Activated naive CD4-positive, alpha-beta T cell treated with anti-CD3 and anti-CD28 coated beads, Interleukin-2, amount 10 ng/mL, durations not matched to agents 7 days and 5 days (primary cell): ENCODE results near the gene LMO7.
"Not testable (repeated sequence)": the region's sequence is repeated elsewhere in the genome, so short reads cannot be mapped to it uniquely, and the experiment has no call there.

Experiments
- CTCF ChIA-PET: fragments of 350-600 bp; sonication (Branson Sonifier 250); formaldehyde crosslinking; loops from one replicate; lab custom pipeline; 2021; ENCODE audit warnings: antibody characterized with exemption; lab: Charles Lee
- DNase-seq: peaks from one replicate; pipeline ENCODE4 v3.0.0-alpha.2; 2020
- H3K27ac Mint-ChIP-seq: one replicate; pipeline ENCODE4 v1.8.0; 2021; ENCODE audit warnings: mild to moderate bottlenecking, moderate library complexity, mixed read lengths
- H3K27me3 Mint-ChIP-seq: one replicate; pipeline ENCODE4 v1.8.0; 2021; ENCODE audit warnings: mild to moderate bottlenecking, mixed read lengths
- H3K36me3 Mint-ChIP-seq: one replicate; pipeline ENCODE4 v1.8.0; 2021; ENCODE audit warnings: mixed read lengths
- H3K4me1 Mint-ChIP-seq: one replicate; pipeline ENCODE4 v1.8.0; 2021; ENCODE audit warnings: mixed read lengths
- H3K4me3 Mint-ChIP-seq: one replicate; pipeline ENCODE4 v1.8.0; 2021; ENCODE audit warnings: mild to moderate bottlenecking, moderate library complexity, mixed read lengths
- H3K9me3 Mint-ChIP-seq: one replicate; pipeline ENCODE4 v1.8.0; 2021; ENCODE audit warnings: mixed read lengths

LMO7 gene

DNA sequence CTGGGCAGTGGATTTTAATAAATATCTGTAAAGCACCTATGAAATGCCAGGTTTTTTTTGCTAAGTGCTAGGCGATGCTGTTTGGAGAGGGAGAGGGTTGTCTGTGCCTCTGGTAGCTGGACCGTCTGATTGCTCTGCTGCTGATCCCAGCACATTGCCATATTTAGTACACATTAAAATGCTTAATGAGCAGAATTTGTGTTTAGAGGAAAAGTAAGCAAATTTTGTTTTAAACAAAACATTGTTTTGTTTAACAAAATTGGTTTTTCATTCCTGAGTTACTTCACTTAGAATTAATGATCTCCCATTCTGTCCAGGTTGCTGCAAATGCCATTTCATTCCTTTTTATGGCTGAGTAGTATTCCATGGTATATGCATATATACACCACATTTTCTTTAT is 85.2 kb downstream of the LMO7 start:
- Mint-ChIP-seq H3K36me3 (peaks cover 1% of the 10 kb centered on the region), H3K9me3 (no peaks in the 10 kb centered on the region), H3K27me3 (no peaks in the 10 kb centered on the region), H3K4me1 (no peaks in the 10 kb centered on the region), H3K4me3 (no peak overlapping the region), H3K27ac (no peak overlapping the region)
- no peak for DNase-seq
- CTCF ChIA-PET: no interaction called here

DNA sequence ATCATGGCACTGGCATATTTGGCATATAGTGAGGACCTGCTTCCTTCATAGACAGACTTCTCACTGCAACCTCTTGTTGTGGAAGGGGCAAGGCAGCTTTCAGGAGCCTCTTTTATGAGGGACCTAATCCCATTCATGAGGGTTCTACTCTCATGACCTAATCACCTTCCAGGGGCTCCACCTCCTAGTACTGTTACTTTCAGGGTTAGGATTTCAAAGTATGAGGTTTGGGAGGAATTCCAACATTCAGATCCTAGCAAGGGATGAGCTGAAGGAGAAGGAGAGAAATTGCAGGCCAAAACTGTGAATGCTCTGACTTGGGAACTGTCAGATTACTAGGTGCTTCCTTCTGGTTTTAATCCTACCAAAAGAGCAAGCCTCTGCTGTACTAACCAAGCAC is 87.8 kb downstream of the LMO7 start:
- Mint-ChIP-seq H3K36me3 (peaks cover 1% of the 10 kb centered on the region), H3K27me3 (no peaks in the 10 kb centered on the region), H3K9me3 (no peaks in the 10 kb centered on the region), H3K4me1 (no peaks in the 10 kb centered on the region), H3K27ac (no peak overlapping the region), H3K4me3 (no peak overlapping the region)
- CTCF ChIA-PET: no interaction called here
- no peak for DNase-seq

DNA sequence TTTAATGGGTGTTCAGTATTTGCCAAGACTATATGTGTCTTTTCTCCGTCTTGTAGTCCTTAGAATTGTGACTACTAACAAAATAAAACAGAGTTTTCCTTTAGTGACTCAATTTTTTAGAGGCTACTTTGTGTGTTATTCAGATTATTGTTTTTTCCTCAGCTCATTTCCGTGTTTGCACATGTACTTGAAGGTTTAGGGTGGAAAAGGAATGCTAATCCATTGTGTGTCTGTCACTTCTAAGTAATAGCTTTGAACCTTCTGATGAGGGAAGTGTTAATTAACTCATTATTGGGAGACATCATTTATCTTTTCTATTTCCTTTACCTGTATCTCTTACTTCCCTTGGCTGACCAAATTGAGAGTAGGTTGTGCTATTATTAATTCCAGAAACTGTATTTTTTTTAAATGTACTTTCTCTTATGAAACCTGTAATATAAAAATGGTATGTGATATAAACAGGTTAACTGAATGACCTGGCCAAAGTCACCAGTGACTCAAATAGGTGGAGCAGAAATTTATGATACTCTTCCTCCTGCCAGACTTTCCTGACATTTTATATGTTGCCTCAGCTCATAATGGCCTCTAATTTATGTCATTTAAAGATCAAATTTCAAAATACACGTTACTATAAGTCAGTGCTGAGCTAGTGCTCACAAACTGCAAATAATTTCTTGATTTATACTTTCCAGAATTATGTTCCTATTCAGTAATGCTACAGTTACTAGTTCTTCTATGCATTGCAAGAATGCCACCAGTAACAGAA is 88.8 kb downstream of the LMO7 start:
- Mint-ChIP-seq H3K36me3 (peaks cover 1% of the 10 kb centered on the region), H3K27ac (no peak overlapping the region), H3K9me3 (no peaks in the 10 kb centered on the region), H3K27me3 (no peaks in the 10 kb centered on the region), H3K4me3 (no peak overlapping the region), H3K4me1 (no peaks in the 10 kb centered on the region)
- CTCF ChIA-PET: no interaction called here
- DNase-seq: no peak

- Mint-ChIP-seq H3K4me1 (no peaks in the 10 kb centered on the region), H3K27me3 (no peaks in the 10 kb centered on the region), H3K27ac (no peak overlapping the region), H3K4me3 (no peak overlapping the region), H3K36me3 (peaks cover 1% of the 10 kb centered on the region), H3K9me3 (no peaks in the 10 kb centered on the region)
- DNase-seq: no peak
- CTCF ChIA-PET: interaction anchor here (0.7 kb wide), 1 partner anchor 462 kb away, joined by 3 read pairs; no protein-coding TSS in a partner anchor
Measured at GRCh38 chr13:75725736-75726135, 89.6 kb downstream of the LMO7 start.

- peaks cover 1% of the 10 kb centered on the region for H3K36me3 Mint-ChIP-seq
- CTCF ChIA-PET: interaction anchor here (0.7 kb wide), 1 partner anchor 462 kb away, joined by 3 read pairs; no protein-coding TSS in a partner anchor
- no peaks in the 10 kb centered on the region for H3K9me3 Mint-ChIP-seq
- no peaks in the 10 kb centered on the region for H3K4me1 Mint-ChIP-seq
- DNase-seq: no peak
- no peak overlapping the region for H3K4me3 Mint-ChIP-seq
- H3K27me3 Mint-ChIP-seq: no peaks in the 10 kb centered on the region
- H3K27ac Mint-ChIP-seq: no peak overlapping the region
Measured at GRCh38 chr13:75726306-75726705, 90.2 kb downstream of the LMO7 start.

DNA sequence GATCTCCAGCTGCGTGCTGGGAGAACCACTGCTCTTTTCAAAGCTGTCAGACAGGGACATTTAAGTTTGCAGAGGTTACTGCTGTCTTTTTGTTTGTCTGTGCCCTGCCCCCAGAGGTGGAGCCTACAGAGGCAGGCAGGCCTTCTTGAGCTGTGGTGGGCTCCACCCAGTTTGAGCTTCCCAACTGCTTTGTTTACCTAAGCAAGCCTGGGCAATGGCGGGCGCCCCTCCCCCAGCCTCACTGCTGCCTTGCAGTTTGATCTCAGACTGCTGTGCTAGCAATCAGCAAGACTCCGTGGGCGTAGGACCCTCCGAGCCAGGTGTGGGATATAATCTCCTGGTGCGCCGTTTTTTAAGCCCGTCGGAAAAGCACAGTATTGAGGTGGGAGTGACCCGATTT is 97.0 kb downstream of the LMO7 start:
- DNase-seq, H3K36me3 Mint-ChIP-seq, H3K27me3 Mint-ChIP-seq, H3K27ac Mint-ChIP-seq, H3K4me3 Mint-ChIP-seq, CTCF ChIA-PET, H3K4me1 Mint-ChIP-seq, H3K9me3 Mint-ChIP-seq: not testable (repeated sequence)

DNA sequence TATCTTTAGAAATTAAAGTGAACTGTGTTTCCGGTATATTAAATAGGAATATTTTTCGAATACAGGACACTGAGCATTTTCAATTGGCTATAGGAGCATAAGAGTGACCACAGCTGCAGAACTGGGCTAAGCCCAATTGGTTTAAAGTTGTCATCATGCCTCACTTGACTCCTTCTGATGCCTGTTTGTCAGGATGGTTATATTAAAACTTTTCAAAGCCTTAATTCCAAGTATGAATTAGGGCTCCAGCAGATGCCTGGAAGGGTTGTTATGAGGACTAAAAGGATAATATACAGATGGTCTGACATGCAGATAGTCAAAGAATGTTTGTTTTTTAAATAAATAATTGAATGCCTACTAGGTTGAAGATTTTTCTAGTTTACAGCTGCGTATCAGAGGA is 100.0 kb downstream of the LMO7 start:
- no peak for DNase-seq
- H3K27me3 Mint-ChIP-seq: no peaks in the 10 kb centered on the region
- H3K27ac Mint-ChIP-seq: no peak overlapping the region
- no peaks in the 10 kb centered on the region for H3K4me1 Mint-ChIP-seq
- CTCF ChIA-PET: no interaction called here
- H3K9me3 Mint-ChIP-seq: peaks cover 9% of the 10 kb centered on the region
- no peak overlapping the region for H3K4me3 Mint-ChIP-seq
- no peaks in the 10 kb centered on the region for H3K36me3 Mint-ChIP-seq

GRCh38 chr13:75738841-75739240 is 102.7 kb downstream of the LMO7 start:
- CTCF ChIA-PET: no interaction called here
- Mint-ChIP-seq H3K4me3 (no peak overlapping the region), H3K27ac (no peak overlapping the region)

DNA sequence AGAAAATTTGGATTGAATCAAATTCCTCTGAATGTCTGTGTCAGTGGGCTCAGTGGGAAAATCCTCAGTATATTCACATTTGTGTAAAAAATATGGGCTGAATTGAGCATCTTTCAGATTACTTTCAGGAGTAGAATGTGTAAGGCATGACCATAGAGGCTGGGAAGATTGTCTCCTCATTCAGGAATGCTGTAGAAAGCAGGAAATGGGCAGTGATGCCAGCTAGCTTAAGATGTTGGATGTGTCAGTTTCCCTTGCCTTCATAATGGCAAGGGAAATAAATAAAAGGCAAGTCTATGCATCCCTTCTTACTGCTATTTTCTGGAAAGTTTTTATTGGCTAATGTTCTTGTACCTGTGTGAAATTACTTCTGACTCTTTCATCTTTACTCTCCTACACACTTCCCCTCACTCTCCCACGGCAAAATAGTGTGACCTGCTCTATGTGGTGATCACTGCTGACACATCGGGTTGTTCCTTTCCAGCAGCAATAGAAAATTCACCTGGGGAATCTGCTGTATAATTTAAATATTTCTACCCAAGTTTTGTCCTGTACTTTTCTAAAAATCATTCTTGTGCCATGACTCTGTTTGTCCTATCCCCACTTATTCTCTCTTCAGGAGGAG is 103.2 kb downstream of the LMO7 start:
- no peak overlapping the region for H3K27ac Mint-ChIP-seq
- CTCF ChIA-PET: no interaction called here
- no peak overlapping the region for H3K4me3 Mint-ChIP-seq
- H3K9me3 Mint-ChIP-seq: peaks cover 6% of the 10 kb centered on the region
- no peaks in the 10 kb centered on the region for H3K4me1 Mint-ChIP-seq
- no peaks in the 10 kb centered on the region for H3K27me3 Mint-ChIP-seq
- H3K36me3 Mint-ChIP-seq: no peaks in the 10 kb centered on the region
- no peak for DNase-seq

More at GRCh38 chr13:75738841-75739240, 102.7 kb downstream of the LMO7 start:
- Mint-ChIP-seq H3K9me3 (peaks cover 8% of the 10 kb centered on the region), H3K27me3 (no peaks in the 10 kb centered on the region), H3K4me1 (no peaks in the 10 kb centered on the region), H3K36me3 (no peaks in the 10 kb centered on the region)
- DNase-seq: no peak

- H3K4me1 Mint-ChIP-seq: no peaks in the 10 kb centered on the region
- H3K4me3 Mint-ChIP-seq: no peak overlapping the region
- no peaks in the 10 kb centered on the region for H3K27me3 Mint-ChIP-seq
- CTCF ChIA-PET: no interaction called here
- H3K9me3 Mint-ChIP-seq: peaks cover 6% of the 10 kb centered on the region
- DNase-seq: no peak
- no peak overlapping the region for H3K27ac Mint-ChIP-seq
- H3K36me3 Mint-ChIP-seq: no peaks in the 10 kb centered on the region
Measured at GRCh38 chr13:75740031-75740430, 103.9 kb downstream of the LMO7 start.

DNA sequence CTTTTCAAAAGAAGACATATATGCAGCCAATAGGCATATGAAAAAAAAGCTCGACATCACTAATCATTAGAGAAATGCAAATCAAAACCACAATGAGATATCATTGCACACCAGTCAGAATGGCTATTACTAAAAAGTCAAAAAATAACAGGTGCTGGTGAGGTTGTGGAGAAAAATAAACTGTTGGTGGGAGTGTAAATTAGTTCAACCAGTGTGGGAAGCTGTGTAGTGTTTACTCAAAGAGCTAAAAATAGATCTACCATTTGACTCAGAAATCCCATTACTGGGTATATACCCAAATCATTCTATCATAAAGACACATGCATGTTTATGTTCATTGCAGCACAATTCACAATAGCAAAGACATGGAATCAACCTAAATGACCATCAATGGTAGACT is 106.9 kb downstream of the LMO7 start:
- CTCF ChIA-PET, H3K27ac Mint-ChIP-seq, H3K4me3 Mint-ChIP-seq, H3K9me3 Mint-ChIP-seq, H3K36me3 Mint-ChIP-seq, H3K27me3 Mint-ChIP-seq, DNase-seq, H3K4me1 Mint-ChIP-seq: not testable (repeated sequence)

- DNase-seq: no peak
- H3K27me3 Mint-ChIP-seq: no peaks in the 10 kb centered on the region
- peaks cover 6% of the 10 kb centered on the region for H3K9me3 Mint-ChIP-seq
- no peak overlapping the region for H3K27ac Mint-ChIP-seq
- H3K4me3 Mint-ChIP-seq: no peak overlapping the region
- no peaks in the 10 kb centered on the region for H3K36me3 Mint-ChIP-seq
- no peaks in the 10 kb centered on the region for H3K4me1 Mint-ChIP-seq
- CTCF ChIA-PET: no interaction called here
Measured at GRCh38 chr13:75744127-75744526, 108.0 kb downstream of the LMO7 start.

DNA sequence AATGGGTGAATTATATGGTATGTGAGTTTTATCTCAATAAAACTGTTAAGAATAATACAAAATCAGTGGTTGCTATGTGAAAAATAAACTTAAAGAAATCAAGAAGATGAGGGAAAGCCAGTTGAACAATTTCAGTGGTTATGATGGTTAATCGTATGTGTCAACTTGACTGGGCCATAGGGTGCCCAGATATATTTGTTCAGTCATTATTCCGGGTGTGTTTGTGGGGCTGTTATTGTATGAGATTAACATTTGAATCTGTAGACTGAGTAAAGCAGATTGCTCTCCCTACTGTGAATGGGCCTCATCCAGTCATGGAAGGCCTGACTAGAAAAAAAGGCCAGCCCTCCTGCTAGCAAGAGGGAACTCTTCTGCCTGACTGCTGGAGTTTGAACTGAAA is 109.3 kb downstream of the LMO7 start:
- no peaks in the 10 kb centered on the region for H3K27me3 Mint-ChIP-seq
- CTCF ChIA-PET: interaction anchor here (0.6 kb wide), 1 partner anchor 195 kb away, joined by 3 read pairs; no protein-coding TSS in a partner anchor
- no peak overlapping the region for H3K27ac Mint-ChIP-seq
- no peak for DNase-seq
- H3K4me1 Mint-ChIP-seq: no peaks in the 10 kb centered on the region
- no peaks in the 10 kb centered on the region for H3K36me3 Mint-ChIP-seq
- peaks cover 6% of the 10 kb centered on the region for H3K9me3 Mint-ChIP-seq
- H3K4me3 Mint-ChIP-seq: no peak overlapping the region

- H3K4me1 Mint-ChIP-seq: no peaks in the 10 kb centered on the region
- no peak for DNase-seq
- CTCF ChIA-PET: no interaction called here
- no peak overlapping the region for H3K4me3 Mint-ChIP-seq
- H3K9me3 Mint-ChIP-seq: peaks cover 12% of the 10 kb centered on the region
- no peaks in the 10 kb centered on the region for H3K27me3 Mint-ChIP-seq
- no peak overlapping the region for H3K27ac Mint-ChIP-seq
- H3K36me3 Mint-ChIP-seq: peaks cover 2% of the 10 kb centered on the region
Measured at GRCh38 chr13:75748874-75749273, 112.7 kb downstream of the LMO7 start.

- Mint-ChIP-seq H3K4me1 (no peaks in the 10 kb centered on the region), H3K27me3 (no peaks in the 10 kb centered on the region), H3K9me3 (peaks cover 15% of the 10 kb centered on the region), H3K27ac (no peak overlapping the region), H3K36me3 (peaks cover 4% of the 10 kb centered on the region), H3K4me3 (no peak overlapping the region)
- DNase-seq: no peak
- CTCF ChIA-PET: no interaction called here
Measured at GRCh38 chr13:75749407-75749806, 113.3 kb downstream of the LMO7 start.
